H1 (cell line): ENCODE data around the gene HPCAL4.

Experiments
- CEBPB ChIP-seq: IDR thresholded peaks from 2 replicates; pipeline ENCODE4 v1.6.1; 2012; ENCODE audit warnings: low read depth, low read length
- CHD2 ChIP-seq: IDR thresholded peaks from 2 replicates; pipeline ENCODE4 v1.6.1; 2012; ENCODE audit warnings: low read length, improper control_type of control experiment
- EZH2 ChIP-seq: fragments of 200-600 bp; sonication (generic); IDR thresholded peaks from 2 replicates; pipeline ENCODE4 v1.7.1; 2012; ENCODE audit warnings: low read depth, mild to moderate bottlenecking, moderate library complexity, low read length, inconsistent platforms; ENCODE audit not compliant: severe bottlenecking
- POLR2A ChIP-seq, 2 experiments: IDR thresholded peaks; 1 replicate in 1 of 2; 2 replicates in 1 of 2; pipeline ENCODE4 v1.6.1; 2011; ENCODE audit warnings: low read depth in 2 of 2, low read length in 2 of 2, mild to moderate bottlenecking in 2 of 2; ENCODE audit errors: control extremely low read depth in 1 of 2

GRCh38 chr1:39717809-39718208, 26.6 kb upstream of the HPCAL4 start:
- no peak for TF ChIP-seq EZH2
- TF ChIP-seq POLR2A (IDR thresholded peaks at IDR 0.05; ENCODE audit: control extremely low read depth in 1 of 2, low read depth in 2 of 2, low read length in 2 of 2) = no peak
- TF ChIP-seq CHD2 = no peak
- no peak for TF ChIP-seq CEBPB
